HEK293 (cell line): Measurements from ENCODE around the gene MYH3.

Source experiments
- CTCF ChIP-seq: fragments of 450-650 bp; formaldehyde crosslinking; IDR thresholded peaks from 2 replicates; pipeline ENCODE4 v1.5.1; 2016; ENCODE audit warnings: missing biosample characterization, missing genetic modification characterization
- ZBTB1 ChIP-seq: fragments of 450-650 bp; formaldehyde crosslinking; IDR thresholded peaks from 2 replicates; pipeline ENCODE4 v1.5.1; 2016; ENCODE audit warnings: missing biosample characterization, missing genetic modification characterization
- ZNF157 ChIP-seq: fragments of 450-650 bp; formaldehyde crosslinking; IDR thresholded peaks from 2 replicates; pipeline ENCODE4 v1.5.1; 2016; ENCODE audit warnings: missing biosample characterization, missing genetic modification characterization
- ZNF24 ChIP-seq: fragments of 450-650 bp; formaldehyde crosslinking; IDR thresholded peaks from 2 replicates; pipeline ENCODE4 v1.5.1; 2016; ENCODE audit warnings: missing biosample characterization, missing genetic modification characterization
- ZNF510 ChIP-seq: fragments of 450-650 bp; formaldehyde crosslinking; IDR thresholded peaks from 2 replicates; pipeline ENCODE4 v1.5.1; 2018; ENCODE audit warnings: mild to moderate bottlenecking, missing genetic modification characterization, missing biosample characterization; ENCODE audit not compliant: insufficient replicate concordance
- ZNF843 ChIP-seq: fragments of 450-650 bp; formaldehyde crosslinking; IDR thresholded peaks from 2 replicates; pipeline ENCODE4 v1.5.1; 2016; ENCODE audit warnings: missing biosample characterization, missing genetic modification characterization
- TF ChIP-seq, protein P1 (sequence below): fragments of 450-650 bp; formaldehyde crosslinking; IDR thresholded peaks from 2 replicates; pipeline ENCODE4 v1.5.1; 2017; ENCODE audit warnings: missing biosample characterization, mild to moderate bottlenecking, missing genetic modification characterization, moderate library complexity

DNA sequence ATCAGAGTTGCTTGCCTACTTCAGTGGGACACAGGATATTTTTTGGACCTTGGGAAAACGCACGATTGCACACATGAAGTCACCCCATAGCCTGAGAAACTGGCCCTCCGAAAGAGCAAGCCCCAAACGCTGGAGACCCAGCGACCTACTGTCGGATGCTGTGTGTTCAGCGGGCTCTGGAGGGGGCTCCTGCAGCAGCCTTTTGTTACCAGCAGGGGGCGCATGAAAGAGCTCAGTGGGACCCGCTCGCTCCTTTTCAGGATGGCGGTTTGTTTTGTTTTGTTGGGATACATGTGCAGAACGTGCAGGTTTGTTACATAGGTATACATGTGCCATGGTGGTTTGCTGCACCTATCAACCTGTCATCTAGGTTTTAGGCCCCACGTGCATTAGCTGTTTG is 28.4 kb downstream of the MYH3 start:
- no peak for TF ChIP-seq ZNF510
- TF ChIP-seq, protein P1, sequence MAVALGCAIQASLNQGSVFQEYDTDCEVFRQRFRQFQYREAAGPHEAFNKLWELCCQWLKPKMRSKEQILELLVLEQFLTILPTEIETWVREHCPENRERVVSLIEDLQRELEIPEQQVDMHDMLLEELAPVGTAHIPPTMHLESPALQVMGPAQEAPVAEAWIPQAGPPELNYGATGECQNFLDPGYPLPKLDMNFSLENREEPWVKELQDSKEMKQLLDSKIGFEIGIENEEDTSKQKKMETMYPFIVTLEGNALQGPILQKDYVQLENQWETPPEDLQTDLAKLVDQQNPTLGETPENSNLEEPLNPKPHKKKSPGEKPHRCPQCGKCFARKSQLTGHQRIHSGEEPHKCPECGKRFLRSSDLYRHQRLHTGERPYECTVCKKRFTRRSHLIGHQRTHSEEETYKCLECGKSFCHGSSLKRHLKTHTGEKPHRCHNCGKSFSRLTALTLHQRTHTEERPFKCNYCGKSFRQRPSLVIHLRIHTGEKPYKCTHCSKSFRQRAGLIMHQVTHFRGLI (tag by site-specific recombination), result no peak
- TF ChIP-seq ZNF24 (tag by site-specific recombination), result no peak
- TF ChIP-seq CTCF (tag by site-specific recombination), result no peak
- no peak for TF ChIP-seq ZBTB1 (tag by site-specific recombination)
- TF ChIP-seq ZNF843 (tag by site-specific recombination), result no peak
- no peak for TF ChIP-seq ZNF157 (tag by site-specific recombination)
